Measurements from ENCODE around the gene PDE6D. TPM values are rescaled to one million over a fixed set of nuclear protein-coding genes. Genes with fewer than 3 reads are reported as not detected.
A peak's percentile ranks its signal among the peaks of the same experiment; 100 is the strongest.

PDE6D gene
- 20.3 TPM for total RNA-seq
- 10 to 100 TPM; 17.4 to 23.6 (median 20.8) TPM for polyA plus RNA-seq (ENCODE audit: insufficient read depth in 1 of 8, insufficient read length in 8 of 8, low replicate concordance in 1 of 8)
- long read RNA-seq, donor 1, transcript PDE6D-201 (5 exons, 1,175 nt): major isoform, 6 of 6 reads
- long read RNA-seq, donor 1, partial matches to known transcripts: 0 of 6 reads
- long read RNA-seq, donor 1, other reads (novel, unspliced or antisense): 0 of 6 reads
- long read RNA-seq, donor 2, partial matches to known transcripts: 0 of 1 reads
- long read RNA-seq, donor 2, other reads (novel, unspliced or antisense): 0 of 1 reads
- long read RNA-seq, donor 3, transcript PDE6D-201 (5 exons, 1,175 nt): major isoform, 11 of 14 reads
- long read RNA-seq, donor 3, partial matches to known transcripts: 0 of 14 reads
- long read RNA-seq, donor 3, other reads (novel, unspliced or antisense): 0 of 14 reads
- long read RNA-seq, donor 4, transcript PDE6D-201 (5 exons, 1,175 nt): major isoform, 9 of 13 reads
- long read RNA-seq, donor 4, partial matches to known transcripts: 0 of 13 reads
- long read RNA-seq, donor 4, other reads (novel, unspliced or antisense): 0 of 13 reads
- long read RNA-seq, donor 5, transcript PDE6D-201 (5 exons, 1,175 nt): major isoform, 23 of 27 reads
- long read RNA-seq, donor 5, partial matches to known transcripts: 0 of 27 reads
- long read RNA-seq, donor 5, other reads (novel, unspliced or antisense): 0 of 27 reads
- long read RNA-seq, donor 6, transcript PDE6D-201 (5 exons, 1,175 nt): major isoform, 20 of 24 reads
- long read RNA-seq, donor 6, partial matches to known transcripts: 0 of 24 reads
- long read RNA-seq, donor 6, other reads (novel, unspliced or antisense): 0 of 24 reads
- long read RNA-seq, donor 7, transcript PDE6D-201 (5 exons, 1,175 nt): major isoform, 8 of 9 reads
- long read RNA-seq, donor 7, partial matches to known transcripts: 0 of 9 reads
- long read RNA-seq, donor 7, other reads (novel, unspliced or antisense): 0 of 9 reads
- long read RNA-seq, donor 8, transcript PDE6D-201 (5 exons, 1,175 nt): major isoform, 13 of 13 reads
- long read RNA-seq, donor 8, partial matches to known transcripts: 0 of 13 reads
- long read RNA-seq, donor 8, other reads (novel, unspliced or antisense): 0 of 13 reads
- long read RNA-seq, donor 9, transcript PDE6D-201 (5 exons, 1,175 nt): major isoform, 6 of 6 reads
- long read RNA-seq, donor 9, partial matches to known transcripts: 0 of 6 reads
- long read RNA-seq, donor 9, other reads (novel, unspliced or antisense): 0 of 6 reads
- long read RNA-seq, donor 10, transcript PDE6D-201 (5 exons, 1,175 nt): major isoform, 15 of 16 reads
- long read RNA-seq, donor 10, partial matches to known transcripts: 0 of 16 reads
- long read RNA-seq, donor 10, other reads (novel, unspliced or antisense): 0 of 16 reads
- long read RNA-seq, donor 11, transcript PDE6D-201 (5 exons, 1,175 nt): major isoform, 8 of 9 reads
- long read RNA-seq, donor 11, partial matches to known transcripts: 0 of 9 reads
- long read RNA-seq, donor 11, other reads (novel, unspliced or antisense): 0 of 9 reads

GRCh38 chr2:231780909-231781797 is at the start of gene PDE6D:
Gene PDE6D (minus strand): TSS chr2:231781282. CDS start chr2:231781114, 168 bp downstream.
- Histone ChIP-seq H3K27me3 (ENCODE audit: control insufficient read depth, insufficient read depth, low read length) (no peaks in the 10 kb centered on the region), H3K4me3 (ENCODE audit: low read length) (peak within 1 kb of the TSS; percentile 62), H3K27ac (ENCODE audit: low read length) (peak within 1 kb of the TSS; percentile 87), H3K4me1 (ENCODE audit: control insufficient read depth, insufficient read depth, low read length) (peaks cover 12% of the 10 kb centered on the region), H3K36me3 (ENCODE audit: control insufficient read depth, insufficient read depth, low read length) (no peaks in the 10 kb centered on the region), H3K9me3 (replicated peaks; ENCODE audit: control insufficient read depth, low read depth, low read length) (no peaks in the 10 kb centered on the region)
- peak; percentile 100 for DNase-seq
- WGBS (ENCODE audit: insufficient coverage): under 1% methylated on average over 62 of the region's 67 CpGs

- H3K4me1 ChIP-seq (ENCODE audit: control insufficient read depth, insufficient read depth, low read length): no peaks in the 10 kb centered on the region
- no peak overlapping the region for H3K27ac ChIP-seq (ENCODE audit: low read length)
- H3K27me3 ChIP-seq (ENCODE audit: control insufficient read depth, insufficient read depth, low read length): no peaks in the 10 kb centered on the region
- no peak for DNase-seq
- H3K36me3 ChIP-seq (ENCODE audit: control insufficient read depth, insufficient read depth, low read length): no peaks in the 10 kb centered on the region
- H3K9me3 ChIP-seq (replicated peaks; ENCODE audit: control insufficient read depth, low read depth, low read length): peaks cover 3% of the 10 kb centered on the region
- no peak overlapping the region for H3K4me3 ChIP-seq (ENCODE audit: low read length)
- WGBS (ENCODE audit: insufficient coverage): no CpG with 5 or more reads among the region's 3 CpGs
These were observed 40.8 kb upstream of the PDE6D start for GRCh38 chr2:231821908-231822307.

- Histone ChIP-seq H3K4me3 (ENCODE audit: low read length) (no peak overlapping the region), H3K27me3 (ENCODE audit: control insufficient read depth, insufficient read depth, low read length) (no peaks in the 10 kb centered on the region), H3K27ac (ENCODE audit: low read length) (no peak overlapping the region), H3K9me3 (replicated peaks; ENCODE audit: control insufficient read depth, low read depth, low read length) (peaks cover 3% of the 10 kb centered on the region), H3K36me3 (ENCODE audit: control insufficient read depth, insufficient read depth, low read length) (no peaks in the 10 kb centered on the region), H3K4me1 (ENCODE audit: control insufficient read depth, insufficient read depth, low read length) (no peaks in the 10 kb centered on the region)
- no peak for DNase-seq
- 30% methylated on average over 5 of the region's 12 CpGs for WGBS (ENCODE audit: insufficient coverage)
These were observed 39.8 kb upstream of the PDE6D start for GRCh38 chr2:231820786-231821303.

GRCh38 chr2:231819447-231820042 is 38.5 kb upstream of the PDE6D start:
- Histone ChIP-seq H3K9me3 (replicated peaks; ENCODE audit: control insufficient read depth, low read depth, low read length) (peaks cover 13% of the 10 kb centered on the region), H3K4me3 (ENCODE audit: low read length) (no peak overlapping the region), H3K4me1 (ENCODE audit: control insufficient read depth, insufficient read depth, low read length) (no peaks in the 10 kb centered on the region), H3K27me3 (ENCODE audit: control insufficient read depth, insufficient read depth, low read length) (no peaks in the 10 kb centered on the region), H3K36me3 (ENCODE audit: control insufficient read depth, insufficient read depth, low read length) (no peaks in the 10 kb centered on the region), H3K27ac (ENCODE audit: low read length) (no peak overlapping the region)
- WGBS (ENCODE audit: insufficient coverage): 75% methylated on average over 2 of the region's 2 CpGs
- DNase-seq: no peak

- H3K9me3 ChIP-seq (replicated peaks; ENCODE audit: control insufficient read depth, low read depth, low read length): peaks cover 10% of the 10 kb centered on the region
- no peaks in the 10 kb centered on the region for H3K27me3 ChIP-seq (ENCODE audit: control insufficient read depth, insufficient read depth, low read length)
- 100% methylated on average over 1 of the region's 8 CpGs for WGBS (ENCODE audit: insufficient coverage)
- no peak overlapping the region for H3K27ac ChIP-seq (ENCODE audit: low read length)
- H3K36me3 ChIP-seq (ENCODE audit: control insufficient read depth, insufficient read depth, low read length): peaks cover 15% of the 10 kb centered on the region
- no peaks in the 10 kb centered on the region for H3K4me1 ChIP-seq (ENCODE audit: control insufficient read depth, insufficient read depth, low read length)
- H3K4me3 ChIP-seq (ENCODE audit: low read length): no peak overlapping the region
- DNase-seq: no peak
These were observed 35.4 kb upstream of the PDE6D start for GRCh38 chr2:231816327-231817026.

- no peak for DNase-seq
- H3K27ac ChIP-seq (ENCODE audit: low read length): no peak overlapping the region
- no peak overlapping the region for H3K4me3 ChIP-seq (ENCODE audit: low read length)
- H3K27me3 ChIP-seq (ENCODE audit: control insufficient read depth, insufficient read depth, low read length): no peaks in the 10 kb centered on the region
- H3K9me3 ChIP-seq (replicated peaks; ENCODE audit: control insufficient read depth, low read depth, low read length): peaks cover 10% of the 10 kb centered on the region
- H3K36me3 ChIP-seq (ENCODE audit: control insufficient read depth, insufficient read depth, low read length): peaks cover 61% of the 10 kb centered on the region
- H3K4me1 ChIP-seq (ENCODE audit: control insufficient read depth, insufficient read depth, low read length): peaks cover 3% of the 10 kb centered on the region
These were observed 29.8 kb upstream of the PDE6D start for GRCh38 chr2:231810905-231811304.

- no peaks in the 10 kb centered on the region for H3K27me3 ChIP-seq (ENCODE audit: control insufficient read depth, insufficient read depth, low read length)
- peaks cover 3% of the 10 kb centered on the region for H3K4me1 ChIP-seq (ENCODE audit: control insufficient read depth, insufficient read depth, low read length)
- no peak overlapping the region for H3K4me3 ChIP-seq (ENCODE audit: low read length)
- peaks cover 70% of the 10 kb centered on the region for H3K36me3 ChIP-seq (ENCODE audit: control insufficient read depth, insufficient read depth, low read length)
- H3K9me3 ChIP-seq (replicated peaks; ENCODE audit: control insufficient read depth, low read depth, low read length): no peaks in the 10 kb centered on the region
- H3K27ac ChIP-seq (ENCODE audit: low read length): no peak overlapping the region
- WGBS (ENCODE audit: insufficient coverage): no CpG with 5 or more reads among the region's 2 CpGs
- DNase-seq: no peak
These were observed 25.9 kb upstream of the PDE6D start for GRCh38 chr2:231807020-231807419.

GRCh38 chr2:231803501-231804138 is 22.5 kb upstream of the PDE6D start:
- H3K4me3 ChIP-seq (ENCODE audit: low read length): no peak overlapping the region
- H3K4me1 ChIP-seq (ENCODE audit: control insufficient read depth, insufficient read depth, low read length): no peaks in the 10 kb centered on the region
- H3K9me3 ChIP-seq (replicated peaks; ENCODE audit: control insufficient read depth, low read depth, low read length): no peaks in the 10 kb centered on the region
- 88% methylated on average over 6 of the region's 9 CpGs for WGBS (ENCODE audit: insufficient coverage)
- no peak for DNase-seq
- peaks cover 67% of the 10 kb centered on the region for H3K36me3 ChIP-seq (ENCODE audit: control insufficient read depth, insufficient read depth, low read length)
- H3K27me3 ChIP-seq (ENCODE audit: control insufficient read depth, insufficient read depth, low read length): no peaks in the 10 kb centered on the region
- H3K27ac ChIP-seq (ENCODE audit: low read length): no peak overlapping the region
